GM12865 (cell line): ENCODE results near the gene RGCC.
"Not testable (repeated sequence)": the region's sequence is repeated elsewhere in the genome, so short reads cannot be mapped to it uniquely, and the experiment has no call there.

Source experiments
- DNase-seq: peaks from one replicate; pipeline ENCODE4 v3.0.0; 2010; ENCODE audit warnings: low read depth
- H3K4me3 ChIP-seq: 2 replicates; pipeline ENCODE4 v1.5.1; 2011; ENCODE audit warnings: mild to moderate bottlenecking, low read depth, low read length, control low read depth
- TF ChIP-seq, protein P1 (sequence below): IDR thresholded peaks from 2 replicates; pipeline ENCODE4 v1.5.1; 2011; ENCODE audit warnings: low read length, control low read depth, low read depth, inconsistent platforms; ENCODE audit not compliant: insufficient read depth; ENCODE audit errors: missing control alignments

The RGCC gene

DNA sequence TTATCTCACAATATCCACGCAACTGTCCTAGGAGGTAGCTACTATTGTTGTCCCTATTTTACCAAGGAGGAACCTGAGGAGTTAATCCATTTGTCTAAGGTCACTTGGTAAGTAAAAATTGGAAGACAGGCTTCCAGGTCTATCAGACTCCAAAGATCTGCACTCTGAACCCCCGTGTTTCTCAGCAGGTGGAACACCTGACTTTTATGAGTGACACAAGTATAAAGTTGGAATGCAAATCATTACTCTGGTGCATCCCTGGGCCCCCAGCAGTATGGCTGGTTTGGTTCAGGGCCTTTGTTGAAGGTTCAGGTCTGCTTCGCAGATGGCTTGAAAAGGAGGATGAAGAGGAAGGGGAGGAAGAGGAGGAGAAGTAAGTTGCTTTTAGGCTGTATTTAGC, 46.0 kb downstream of the RGCC start:
- TF ChIP-seq, protein P1, sequence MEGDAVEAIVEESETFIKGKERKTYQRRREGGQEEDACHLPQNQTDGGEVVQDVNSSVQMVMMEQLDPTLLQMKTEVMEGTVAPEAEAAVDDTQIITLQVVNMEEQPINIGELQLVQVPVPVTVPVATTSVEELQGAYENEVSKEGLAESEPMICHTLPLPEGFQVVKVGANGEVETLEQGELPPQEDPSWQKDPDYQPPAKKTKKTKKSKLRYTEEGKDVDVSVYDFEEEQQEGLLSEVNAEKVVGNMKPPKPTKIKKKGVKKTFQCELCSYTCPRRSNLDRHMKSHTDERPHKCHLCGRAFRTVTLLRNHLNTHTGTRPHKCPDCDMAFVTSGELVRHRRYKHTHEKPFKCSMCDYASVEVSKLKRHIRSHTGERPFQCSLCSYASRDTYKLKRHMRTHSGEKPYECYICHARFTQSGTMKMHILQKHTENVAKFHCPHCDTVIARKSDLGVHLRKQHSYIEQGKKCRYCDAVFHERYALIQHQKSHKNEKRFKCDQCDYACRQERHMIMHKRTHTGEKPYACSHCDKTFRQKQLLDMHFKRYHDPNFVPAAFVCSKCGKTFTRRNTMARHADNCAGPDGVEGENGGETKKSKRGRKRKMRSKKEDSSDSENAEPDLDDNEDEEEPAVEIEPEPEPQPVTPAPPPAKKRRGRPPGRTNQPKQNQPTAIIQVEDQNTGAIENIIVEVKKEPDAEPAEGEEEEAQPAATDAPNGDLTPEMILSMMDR: no peak
- DNase-seq: no peak
- H3K4me3 ChIP-seq: no peak overlapping the region

DNA sequence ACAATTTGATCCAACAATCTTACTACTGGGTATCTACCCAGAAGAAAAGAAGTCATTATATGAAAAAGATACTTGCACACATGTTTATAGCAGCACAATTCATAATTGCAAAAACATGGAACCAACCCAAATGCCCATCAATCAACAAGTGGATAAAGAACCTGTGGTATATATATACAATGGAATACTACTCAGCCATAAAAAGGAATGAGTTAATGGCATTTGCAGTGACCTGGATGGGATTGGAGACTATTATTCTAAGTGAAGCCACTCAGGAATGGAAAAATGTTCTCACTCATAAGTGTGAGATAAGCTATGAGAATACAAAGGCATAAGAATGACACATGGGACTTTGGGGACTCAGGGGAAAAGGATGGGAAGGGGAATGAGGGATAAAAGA, 47.3 kb downstream of the RGCC start:
- not testable (repeated sequence) for DNase-seq, H3K4me3 ChIP-seq

DNA sequence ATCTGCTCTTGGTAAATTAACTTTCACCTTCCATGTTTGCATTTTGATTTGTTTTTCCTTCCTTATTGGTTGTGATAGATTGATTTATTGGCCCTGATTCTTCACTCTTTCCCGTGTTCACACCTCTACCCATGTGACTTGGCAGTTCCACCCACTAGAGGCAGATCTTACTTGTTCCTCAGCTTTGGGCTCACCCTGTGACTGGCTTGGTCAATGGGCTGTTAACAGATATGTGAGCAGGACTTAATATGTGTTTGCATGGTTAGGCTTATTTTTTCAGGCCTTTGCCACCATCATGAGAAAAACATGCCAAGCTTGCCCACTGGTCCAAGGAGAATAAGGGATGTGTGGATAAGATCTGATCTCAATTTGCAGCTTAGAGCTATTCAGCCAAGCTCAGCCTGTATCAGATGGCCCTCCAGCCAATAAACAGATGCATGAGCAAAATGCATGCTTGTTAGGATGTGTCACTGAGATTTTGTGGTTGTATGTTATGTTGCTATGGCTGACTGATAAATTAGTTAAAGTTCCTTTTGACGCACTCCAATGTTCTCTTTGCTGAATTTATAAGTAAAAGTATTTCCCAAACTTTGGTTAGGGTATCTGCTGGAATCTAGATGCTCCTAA, 48.0 kb downstream of the RGCC start:
- DNase-seq: no peak
- TF ChIP-seq, protein P1: no peak
- H3K4me3 ChIP-seq: no peak overlapping the region

DNA sequence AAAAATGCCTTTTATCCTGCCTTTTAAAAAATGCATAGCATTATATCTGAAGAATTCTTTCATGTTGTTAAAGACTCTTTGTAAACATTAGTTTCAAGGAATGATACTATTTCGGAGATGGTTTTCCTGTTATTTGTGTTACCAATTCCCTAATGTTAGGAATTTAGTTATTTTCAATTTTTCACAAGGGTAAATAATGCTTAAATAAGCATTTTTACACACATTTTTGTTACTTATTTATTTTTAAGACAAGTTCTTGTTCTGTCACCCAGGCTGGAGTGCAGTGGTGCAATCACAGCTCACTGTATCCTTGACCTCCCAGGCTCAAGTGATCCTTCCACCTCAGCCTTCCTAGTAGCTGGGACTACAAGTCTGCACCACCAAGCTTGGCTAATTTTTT, 49.0 kb downstream of the RGCC start:
- H3K4me3 ChIP-seq: no peak overlapping the region
- TF ChIP-seq, protein P1: no peak
- no peak for DNase-seq

DNA sequence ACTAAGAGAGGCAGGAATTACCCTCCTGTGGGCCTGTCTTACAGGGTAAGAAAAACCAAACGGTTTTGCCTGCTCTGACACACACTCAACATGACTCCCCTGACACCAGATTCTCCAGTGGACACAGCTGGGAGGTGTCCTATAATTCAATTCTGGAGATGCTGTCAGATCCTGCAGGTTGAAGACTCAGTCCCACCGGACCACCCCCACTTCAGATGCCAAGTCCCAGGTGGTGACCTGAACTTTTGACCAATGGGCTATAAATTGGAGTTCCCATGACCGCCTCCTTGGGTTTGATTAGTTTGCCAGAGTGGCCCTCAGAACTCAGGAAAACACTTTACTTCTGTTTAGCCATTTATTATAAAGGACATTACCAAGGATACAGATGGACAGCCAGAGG, 52.6 kb downstream of the RGCC start:
- TF ChIP-seq, protein P1: no peak
- DNase-seq: no peak
- H3K4me3 ChIP-seq: no peak overlapping the region

DNA sequence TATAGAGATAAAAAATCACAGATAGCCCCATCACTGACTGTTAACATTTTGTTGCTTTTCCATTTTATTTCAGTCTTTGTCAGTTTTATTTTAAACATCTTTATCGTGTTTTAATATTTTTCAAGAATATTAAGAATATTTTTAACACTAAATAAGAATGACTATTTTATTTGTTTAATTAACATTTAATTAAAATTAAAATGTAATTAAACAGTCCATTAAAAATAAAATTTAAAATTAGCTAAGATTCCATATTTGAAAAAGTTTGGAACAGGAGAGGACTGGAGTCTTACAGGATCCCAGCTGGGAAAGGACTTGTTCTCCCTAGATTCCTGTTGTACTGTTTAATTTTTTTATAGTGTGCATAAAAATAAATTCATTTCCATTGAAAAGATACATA, 54.5 kb downstream of the RGCC start:
- H3K4me3 ChIP-seq: no peak overlapping the region
- DNase-seq: no peak
- TF ChIP-seq, protein P1: no peak

DNA sequence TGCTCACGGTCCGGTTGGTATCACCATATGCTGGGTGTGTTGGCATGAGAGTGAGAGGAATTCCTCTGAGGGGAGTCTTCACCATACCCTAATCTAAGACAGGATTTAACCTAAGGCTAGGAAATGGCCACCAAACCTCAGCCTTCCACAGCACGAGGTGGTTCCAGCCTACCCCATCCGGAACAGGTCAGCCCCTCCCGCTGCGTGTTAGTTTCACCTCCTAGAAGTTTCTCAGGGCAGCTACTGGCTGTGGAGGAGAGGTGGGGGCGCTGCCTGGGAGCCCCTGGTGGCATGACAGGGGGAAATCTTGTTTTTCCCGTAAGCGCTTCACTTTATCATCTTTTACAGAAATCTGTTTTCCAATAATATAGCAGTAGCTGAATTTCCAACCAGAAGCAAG, 55.1 kb downstream of the RGCC start:
- no peak overlapping the region for H3K4me3 ChIP-seq
- no peak for DNase-seq
- TF ChIP-seq, protein P1: no peak
